ENCODE measurements around the gene CRABP2.

CRABP2 gene

DNA sequence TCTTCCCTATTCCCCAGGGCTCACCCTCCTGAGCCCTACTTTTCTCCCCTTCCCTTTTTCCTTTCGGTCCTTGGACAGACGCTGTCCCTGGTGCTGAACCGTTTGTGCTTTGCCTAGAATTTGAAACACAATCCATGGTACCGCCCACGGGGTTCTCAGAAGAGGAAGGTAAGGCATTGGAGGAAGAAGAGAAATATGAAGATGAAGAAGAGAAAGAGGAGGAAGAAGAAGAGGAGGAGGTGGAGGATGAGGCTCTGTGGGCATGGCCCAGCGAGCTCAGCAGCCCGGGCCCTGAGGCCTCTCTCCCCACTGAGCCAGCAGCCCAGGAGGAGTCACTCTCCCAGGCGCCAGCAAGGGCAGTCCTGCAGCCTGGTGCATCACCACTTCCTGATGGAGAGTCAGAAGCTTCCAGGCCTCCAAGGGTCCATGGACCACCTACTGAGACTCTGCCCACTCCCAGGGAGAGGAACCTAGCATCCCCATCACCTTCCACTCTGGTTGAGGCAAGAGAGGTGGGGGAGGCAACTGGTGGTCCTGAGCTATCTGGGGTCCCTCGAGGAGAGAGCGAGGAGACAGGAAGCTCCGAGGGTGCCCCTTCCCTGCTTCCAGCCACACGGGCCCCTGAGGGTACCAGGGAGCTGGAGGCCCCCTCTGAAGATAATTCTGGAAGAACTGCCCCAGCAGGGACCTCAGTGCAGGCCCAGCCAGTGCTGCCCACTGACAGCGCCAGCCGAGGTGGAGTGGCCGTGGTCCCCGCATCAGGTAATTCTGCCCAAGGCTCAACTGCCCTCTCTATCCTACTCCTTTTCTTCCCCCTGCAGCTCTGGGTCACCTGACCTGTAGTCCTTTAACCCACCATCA, 53.0 kb downstream of the CRABP2 start:
- DNase-seq = no peak
